ENCODE data around the gene NPHP4. TPM values are rescaled to one million over a fixed set of nuclear protein-coding genes. Genes with fewer than 3 reads are reported as not detected.

The NPHP4 gene
- total RNA-seq, 2 donors from 2014 or later: 6.2 to 15.9 TPM

GRCh38 chr1:5833911-5834310, 158.3 kb downstream of the NPHP4 start:
- Histone ChIP-seq H3K9ac (ENCODE audit: low read depth in 2 of 2, low read length in 2 of 2) (no peak overlapping the region), H3K4me1 (no peaks in the 10 kb centered on the region), H3K4me3 (no peak overlapping the region), H3K36me3 (no peaks in the 10 kb centered on the region), H3K27ac (no peak overlapping the region), H3K27me3 (no peaks in the 10 kb centered on the region), H3K9me3 (no peaks in the 10 kb centered on the region)
- DNase-seq: no peak
- intact Hi-C loops (cut with DNase I): no loop called here
- TF ChIP-seq CTCF (IDR thresholded peaks at IDR 0.05): no peak

GRCh38 chr1:5832916-5833895, 159.0 kb downstream of the NPHP4 start:
- Histone ChIP-seq H3K27ac (no peak overlapping the region), H3K9ac (ENCODE audit: low read depth in 2 of 2, low read length in 2 of 2) (no peak overlapping the region), H3K4me3 (no peak overlapping the region), H3K4me1 (no peaks in the 10 kb centered on the region), H3K36me3 (no peaks in the 10 kb centered on the region), H3K9me3 (no peaks in the 10 kb centered on the region), H3K27me3 (no peaks in the 10 kb centered on the region)
- no peak for DNase-seq
- intact Hi-C loops (cut with DNase I): no loop called here
- no peak for TF ChIP-seq CTCF (IDR thresholded peaks at IDR 0.05)

DNA sequence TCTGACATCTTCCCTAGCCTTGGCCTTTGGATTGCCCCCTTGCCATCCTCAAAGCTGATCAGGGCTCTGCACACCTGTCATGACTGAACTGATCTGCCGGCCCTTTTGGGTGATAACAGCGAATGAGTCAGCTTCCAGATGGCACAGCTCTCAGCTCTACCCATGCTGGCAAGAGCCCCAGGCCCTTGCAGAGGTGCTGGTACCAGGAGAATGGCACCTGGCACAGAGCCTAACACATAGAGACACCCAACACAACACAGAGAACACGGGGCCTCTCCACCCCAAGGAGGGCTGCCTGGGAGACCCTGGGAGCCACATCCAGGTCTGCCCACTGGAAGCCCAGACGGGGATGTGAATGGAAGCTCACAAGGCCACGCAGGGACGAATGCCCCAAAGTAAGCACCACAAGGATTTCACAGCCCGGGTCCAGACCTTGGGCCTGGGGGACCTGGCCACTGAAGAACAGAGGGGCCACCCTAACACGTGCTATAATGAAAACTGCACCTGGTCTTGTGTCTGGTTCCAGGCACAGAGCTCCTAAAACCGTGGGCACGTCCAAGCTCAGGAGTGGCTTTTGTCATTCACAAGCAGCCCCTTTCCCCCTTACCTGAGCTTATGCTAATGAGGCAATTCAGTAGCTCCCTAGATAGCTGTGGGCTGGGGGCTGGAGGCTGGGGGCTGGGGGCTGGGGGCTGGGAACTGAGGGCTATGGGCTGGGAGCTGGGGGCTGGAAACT, 160.5 kb downstream of the NPHP4 start:
- TF ChIP-seq CTCF (IDR thresholded peaks at IDR 0.05): no peak
- Histone ChIP-seq H3K9ac (ENCODE audit: low read depth in 2 of 2, low read length in 2 of 2) (no peak overlapping the region), H3K27me3 (no peaks in the 10 kb centered on the region), H3K27ac (no peak overlapping the region), H3K4me1 (no peaks in the 10 kb centered on the region), H3K9me3 (no peaks in the 10 kb centered on the region), H3K36me3 (no peaks in the 10 kb centered on the region), H3K4me3 (no peak overlapping the region)
- DNase-seq: no peak
- intact Hi-C loops (cut with DNase I): no loop called here

DNA sequence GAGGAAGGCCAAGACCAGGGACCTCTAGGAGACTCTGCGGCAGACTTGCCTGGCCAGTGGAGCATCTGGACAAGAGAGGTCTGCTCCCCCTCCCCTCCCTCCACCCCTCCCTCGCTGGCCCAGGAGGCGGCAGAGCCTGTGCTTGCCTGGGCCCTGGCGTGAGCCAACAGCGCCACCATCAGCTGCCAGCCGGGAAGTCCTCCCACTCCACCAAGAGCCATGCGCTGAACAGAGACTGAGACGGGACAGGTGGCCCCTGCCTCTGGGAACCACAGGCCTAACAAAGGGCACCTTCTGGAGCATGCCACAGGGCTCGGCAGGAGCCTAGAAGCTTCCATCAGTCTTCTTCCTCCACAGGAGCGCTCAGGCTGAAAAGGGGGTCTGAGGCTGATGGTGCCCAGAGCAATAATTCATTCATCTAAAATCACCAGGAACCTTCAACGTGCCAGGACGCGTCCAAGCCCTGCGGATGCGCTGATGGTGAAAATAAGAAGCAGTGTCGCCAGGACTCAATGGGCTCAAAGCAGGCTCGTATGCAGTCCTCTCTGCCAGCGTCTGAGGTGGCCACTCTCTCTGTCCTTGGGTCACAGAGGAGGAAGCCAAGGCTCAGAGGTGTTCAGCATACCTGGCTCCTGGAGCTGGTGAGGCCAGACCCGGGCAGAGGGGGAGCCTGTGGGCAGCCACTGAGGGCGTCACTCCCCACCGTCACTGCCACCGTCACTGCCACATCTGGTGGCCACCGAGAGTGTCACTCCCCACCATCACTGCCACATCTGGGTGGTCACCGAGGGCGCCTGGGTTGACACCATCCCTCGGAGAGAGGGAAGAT, 161.2 kb downstream of the NPHP4 start:
- intact Hi-C loops (cut with DNase I): no loop called here
- Histone ChIP-seq H3K9ac (ENCODE audit: low read depth in 2 of 2, low read length in 2 of 2) (no peak overlapping the region), H3K27me3 (no peaks in the 10 kb centered on the region), H3K9me3 (no peaks in the 10 kb centered on the region), H3K4me3 (no peak overlapping the region), H3K27ac (no peak overlapping the region), H3K4me1 (no peaks in the 10 kb centered on the region), H3K36me3 (no peaks in the 10 kb centered on the region)
- no peak for DNase-seq
- no peak for TF ChIP-seq CTCF (IDR thresholded peaks at IDR 0.05)

DNA sequence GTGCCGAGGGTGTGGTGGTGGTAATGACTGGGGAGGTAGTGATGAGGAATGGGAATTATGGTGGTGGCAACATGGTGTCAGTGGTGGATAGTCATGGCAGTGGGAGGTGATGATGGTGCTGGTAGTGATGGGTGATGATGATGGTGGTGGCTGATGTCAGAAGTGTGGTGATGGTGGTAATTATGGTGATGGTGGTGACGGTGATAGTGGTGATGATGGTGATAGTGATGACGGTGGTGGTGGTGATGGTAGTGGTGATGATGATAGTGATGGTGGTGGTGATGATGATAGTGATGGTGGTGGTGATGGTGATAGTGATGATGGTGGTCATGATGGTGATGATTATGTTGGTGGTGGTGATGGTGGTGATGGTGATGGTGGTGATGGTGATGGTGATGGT, 162.8 kb downstream of the NPHP4 start:
- Histone ChIP-seq H3K36me3 (no peaks in the 10 kb centered on the region), H3K27ac (no peak overlapping the region), H3K27me3 (no peaks in the 10 kb centered on the region), H3K9me3 (no peaks in the 10 kb centered on the region), H3K9ac (ENCODE audit: low read depth in 2 of 2, low read length in 2 of 2) (no peak overlapping the region), H3K4me3 (no peak overlapping the region), H3K4me1 (no peaks in the 10 kb centered on the region)
- no peak for DNase-seq
- TF ChIP-seq CTCF (IDR thresholded peaks at IDR 0.05): no peak
- intact Hi-C loops (cut with DNase I): no loop called here
